NCI-H524 treated with DMSO at 0.1 percent for 48 hours (cell line): Measurements from ENCODE around the gene ARL15.
A peak's percentile ranks its signal among the peaks of the same experiment; 100 is the strongest.

Experiments
- DNase-seq: peaks from one replicate; lab custom pipeline; 2025; lab: John Stamatoyannopoulos, UW

ARL15 gene

DNA sequence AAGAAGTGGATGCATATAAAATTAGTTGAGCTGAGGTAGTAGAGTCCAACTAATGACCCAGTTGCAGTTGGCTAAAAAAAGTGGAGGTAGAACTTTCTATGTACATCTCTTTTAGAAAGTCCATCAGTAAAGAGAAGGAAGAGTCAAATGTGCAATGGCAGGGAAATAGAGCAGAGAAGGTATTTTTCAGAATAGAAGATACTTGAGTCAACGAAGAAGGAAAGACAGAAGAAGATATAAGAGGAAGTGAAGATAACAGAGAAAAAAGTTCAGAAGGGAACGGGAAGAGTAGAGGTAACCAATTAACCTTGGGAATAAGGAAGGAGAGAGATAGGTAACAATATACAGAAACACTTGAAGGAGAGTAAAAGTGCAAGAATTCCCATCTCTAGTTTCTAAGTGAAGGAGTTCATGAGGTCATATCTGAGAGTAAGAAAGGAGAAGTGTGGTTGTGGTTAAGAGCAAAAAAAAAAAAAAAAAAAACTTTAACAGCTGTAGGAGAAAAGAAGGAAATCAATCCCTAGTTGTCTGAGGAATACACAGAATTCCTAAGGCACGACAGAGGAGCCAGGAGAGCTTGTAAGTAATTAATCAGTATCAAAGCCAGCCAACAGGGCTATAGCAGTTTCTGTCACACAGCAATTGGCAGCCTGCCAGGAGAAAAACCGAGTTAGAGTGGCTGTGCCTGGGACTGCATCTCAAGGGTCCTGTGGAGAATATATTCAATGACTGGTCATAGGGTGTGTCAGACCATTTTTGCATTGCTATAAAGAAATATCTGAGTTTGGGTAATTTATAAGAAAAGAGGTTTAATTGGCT lies 61.0 kb downstream of the ARL15 start:
- DNase-seq: no peak

DNA sequence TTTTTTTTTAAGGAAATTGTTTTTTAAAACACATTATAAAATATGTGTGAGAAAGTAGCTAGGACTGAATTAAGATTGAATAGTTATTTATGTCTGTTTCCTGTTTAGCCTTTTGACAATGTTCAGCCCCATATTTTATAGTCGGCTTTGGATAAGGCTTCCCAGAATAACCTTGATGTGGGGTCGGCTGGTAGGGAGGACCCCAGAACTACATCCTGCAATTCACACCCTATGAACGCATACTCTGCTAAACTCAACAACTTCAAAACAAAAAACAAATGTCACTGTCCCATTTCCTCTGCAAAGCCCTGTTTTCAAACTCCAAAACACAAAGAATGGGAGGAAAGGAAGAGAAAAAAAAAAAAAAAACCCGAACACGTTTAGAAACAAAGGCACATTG lies 63.1 kb downstream of the ARL15 start:
- DNase-seq: no peak

DNA sequence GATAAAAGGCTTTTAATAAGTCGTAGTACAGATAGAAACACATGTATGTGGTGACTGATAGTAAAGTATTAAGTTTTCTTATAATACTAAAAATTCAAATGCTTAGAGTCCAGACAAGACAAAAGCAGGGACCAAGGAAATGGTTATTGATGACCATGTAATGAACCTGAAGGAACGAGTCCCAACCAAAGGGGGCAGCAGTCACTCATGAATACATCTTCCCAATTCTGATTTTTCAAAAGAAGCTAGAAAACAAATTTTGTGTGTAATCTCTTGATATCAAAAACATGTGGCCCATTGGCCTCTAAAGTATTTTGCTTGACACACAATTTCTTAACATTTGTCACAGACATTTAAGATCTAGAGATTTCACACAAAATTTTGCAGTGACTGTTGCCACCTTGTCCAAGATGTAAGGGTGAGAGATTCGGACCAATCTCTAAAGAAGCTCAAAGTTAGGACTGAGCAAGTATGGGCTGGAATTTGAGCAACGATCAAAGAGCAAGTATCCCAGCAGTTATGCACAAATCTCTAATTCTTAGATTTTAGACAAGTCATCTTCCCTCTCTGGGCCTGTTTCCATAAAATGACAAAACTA lies 66.8 kb downstream of the ARL15 start:
- DNase-seq: no peak

DNA sequence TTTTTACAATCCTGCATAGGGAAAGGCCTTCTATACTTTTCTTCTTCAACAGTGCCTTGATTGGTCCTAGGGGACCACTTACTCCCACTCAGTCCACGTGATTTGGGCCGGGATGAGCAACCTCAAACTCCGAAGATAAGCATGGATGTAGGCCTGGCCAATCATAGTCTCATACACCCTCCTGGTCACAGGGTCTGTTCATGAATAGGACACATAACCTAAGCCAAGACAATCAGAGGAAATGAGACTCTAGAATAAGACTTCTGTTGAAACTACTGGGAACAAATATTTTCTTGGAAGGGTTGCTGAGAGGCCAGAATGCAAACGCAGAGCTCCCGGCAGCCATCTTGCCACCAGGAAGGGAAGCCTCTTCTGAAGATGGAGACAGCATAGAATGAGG lies 68.1 kb downstream of the ARL15 start:
- DNase-seq: no peak

DNA sequence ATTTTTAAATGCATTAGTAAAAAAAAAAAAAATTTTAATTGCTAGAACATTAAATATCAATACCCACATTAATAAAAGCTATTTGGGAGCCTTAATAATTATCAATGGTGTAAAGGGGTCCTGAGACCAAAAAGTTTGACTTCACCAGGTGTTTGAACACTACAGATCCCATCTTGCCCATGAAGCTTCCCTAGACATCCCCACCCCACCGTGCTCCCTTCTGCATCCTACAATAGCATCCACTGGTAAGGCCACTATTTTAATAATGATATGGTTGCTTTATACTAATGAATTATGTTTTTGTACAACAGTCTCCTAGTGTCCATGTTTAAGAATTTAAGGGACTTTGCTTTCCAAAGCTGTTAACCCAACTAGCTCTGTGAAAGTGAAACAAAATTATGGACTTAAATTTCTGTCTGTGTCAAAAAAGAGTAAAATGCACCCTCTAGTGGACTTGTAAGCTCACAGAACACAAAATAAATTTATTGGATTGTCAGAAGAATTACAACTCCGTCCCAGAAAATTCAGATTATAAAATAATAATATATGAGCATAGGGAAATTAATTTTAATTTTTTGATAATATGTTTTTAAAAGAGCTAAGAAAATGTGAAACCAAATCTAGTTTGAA lies 76.0 kb downstream of the ARL15 start:
- no peak for DNase-seq

DNA sequence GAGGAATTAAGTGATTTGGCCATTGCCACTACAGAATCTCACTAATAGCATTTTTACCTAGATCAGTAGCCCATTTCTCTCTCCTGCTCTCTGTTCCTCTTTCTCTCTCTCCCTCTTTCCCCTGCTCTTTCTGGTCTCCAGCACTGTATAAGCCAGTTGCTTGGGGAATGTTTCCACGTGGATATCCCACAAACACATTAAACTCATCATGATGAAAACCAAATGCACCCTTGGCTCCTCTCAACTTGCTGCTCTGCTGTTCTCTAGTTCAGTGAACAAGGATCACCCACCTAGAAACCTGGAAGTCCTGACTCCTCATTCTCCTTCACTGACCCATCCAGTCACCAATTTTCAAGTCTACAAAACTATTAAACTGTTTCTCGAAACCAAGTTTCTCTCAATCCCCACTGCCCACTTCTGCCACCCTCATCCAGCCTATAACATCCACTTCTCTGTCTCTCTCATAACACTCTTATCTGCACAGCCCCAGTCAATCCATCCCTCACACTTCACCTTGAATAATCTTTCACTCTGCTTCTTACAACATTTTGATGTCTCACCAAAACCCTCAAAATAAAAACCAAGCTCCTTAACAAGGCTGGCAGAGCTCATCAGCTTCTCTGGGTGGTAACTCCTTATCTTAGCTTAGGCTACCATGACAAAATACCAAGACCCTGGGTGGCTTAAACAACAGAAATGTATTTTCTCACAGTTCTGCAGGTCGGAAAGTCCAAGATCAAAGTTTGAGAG lies 79.3 kb downstream of the ARL15 start:
- no peak for DNase-seq

DNA sequence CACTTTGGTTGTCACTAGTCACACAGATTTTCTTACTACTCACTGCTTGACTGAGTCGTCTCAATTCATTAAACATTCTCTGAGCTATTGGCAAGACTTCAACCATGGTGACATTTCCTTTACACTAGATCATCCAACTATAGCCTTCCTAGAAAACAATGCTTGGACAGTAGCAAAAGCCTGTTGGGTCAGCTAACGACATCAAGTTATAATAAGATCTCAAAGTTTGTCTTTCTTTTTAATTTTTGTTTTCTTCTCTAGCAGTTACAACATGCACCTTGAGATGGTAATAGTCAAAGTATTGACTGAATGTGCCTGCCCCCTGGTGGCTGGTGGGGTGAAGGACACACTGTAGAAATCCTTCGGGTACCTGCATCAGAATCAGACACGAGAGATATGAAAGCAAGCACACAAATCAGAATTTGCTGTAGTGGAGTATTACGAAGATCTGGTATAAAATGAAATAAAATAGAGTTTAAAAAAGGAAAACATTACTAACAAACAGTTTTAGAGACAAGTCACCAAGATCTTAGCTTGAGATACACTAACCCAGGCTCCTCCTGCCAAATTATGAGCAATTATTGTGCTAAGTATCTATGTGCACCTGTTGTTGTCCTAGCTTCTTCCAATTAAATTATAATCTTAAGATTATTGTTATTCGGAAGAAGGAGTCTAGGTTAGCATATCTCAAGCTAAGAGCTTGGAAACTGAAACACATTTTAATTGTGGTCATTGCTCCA lies 81.2 kb downstream of the ARL15 start:
- DNase-seq: no peak

DNA sequence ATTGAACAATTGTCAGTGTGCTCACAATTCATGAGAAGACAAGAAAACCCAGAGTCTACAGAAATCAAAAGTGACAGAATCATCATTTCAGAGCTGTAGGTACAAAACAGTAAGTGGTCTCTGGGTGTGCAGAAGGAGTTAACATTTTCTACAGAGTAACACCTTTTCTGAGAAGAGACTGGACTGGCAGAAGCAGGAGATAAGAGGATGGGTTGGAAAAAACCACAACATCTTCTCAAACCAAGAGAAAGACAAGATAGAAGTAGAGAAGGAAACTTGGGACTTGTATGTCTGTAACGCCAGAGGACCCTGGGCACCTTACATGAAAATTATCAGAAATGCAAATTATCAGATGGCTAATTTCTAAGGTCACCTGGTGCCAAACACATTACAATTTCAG lies 82.6 kb downstream of the ARL15 start:
- no peak for DNase-seq

DNA sequence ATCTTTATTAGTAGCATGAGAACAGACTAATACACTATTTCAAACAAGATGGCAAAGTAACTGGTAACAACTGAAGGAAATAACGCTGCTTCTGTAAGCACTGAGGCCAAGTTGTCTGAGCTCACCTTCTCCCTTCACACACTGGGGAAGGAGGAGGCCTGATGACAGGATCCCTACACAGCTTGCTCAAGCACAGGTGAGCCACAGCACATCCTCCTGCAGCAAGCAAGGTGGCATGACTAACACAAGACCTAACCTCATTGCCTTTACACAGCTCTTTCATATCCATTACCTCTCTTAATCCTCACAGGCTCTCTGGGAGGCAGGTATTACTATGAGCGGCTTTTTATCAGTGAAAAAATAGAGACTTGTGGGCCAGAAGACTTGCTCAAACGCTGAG lies 83.3 kb downstream of the ARL15 start:
- DNase-seq: no peak

DNA sequence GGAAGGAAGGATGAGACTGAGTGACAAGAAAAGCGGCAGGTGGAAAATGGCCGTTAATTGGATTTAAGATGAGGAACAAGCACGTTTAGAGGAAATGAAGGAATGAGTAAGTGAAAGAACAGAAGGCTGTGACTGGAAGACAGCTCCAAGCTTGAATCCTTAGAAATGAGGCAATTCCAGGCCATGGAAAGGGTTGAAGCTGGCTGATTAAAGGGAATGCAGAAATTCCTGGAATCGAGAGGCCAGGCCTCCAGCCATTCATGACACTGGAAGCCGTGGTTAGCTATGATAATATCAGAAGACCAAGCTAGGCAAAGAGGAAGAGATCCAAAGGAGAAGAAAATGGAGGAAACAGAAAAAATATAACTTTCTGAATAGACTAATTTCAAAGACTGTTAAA lies 84.2 kb downstream of the ARL15 start:
- DNase-seq: no peak

DNA sequence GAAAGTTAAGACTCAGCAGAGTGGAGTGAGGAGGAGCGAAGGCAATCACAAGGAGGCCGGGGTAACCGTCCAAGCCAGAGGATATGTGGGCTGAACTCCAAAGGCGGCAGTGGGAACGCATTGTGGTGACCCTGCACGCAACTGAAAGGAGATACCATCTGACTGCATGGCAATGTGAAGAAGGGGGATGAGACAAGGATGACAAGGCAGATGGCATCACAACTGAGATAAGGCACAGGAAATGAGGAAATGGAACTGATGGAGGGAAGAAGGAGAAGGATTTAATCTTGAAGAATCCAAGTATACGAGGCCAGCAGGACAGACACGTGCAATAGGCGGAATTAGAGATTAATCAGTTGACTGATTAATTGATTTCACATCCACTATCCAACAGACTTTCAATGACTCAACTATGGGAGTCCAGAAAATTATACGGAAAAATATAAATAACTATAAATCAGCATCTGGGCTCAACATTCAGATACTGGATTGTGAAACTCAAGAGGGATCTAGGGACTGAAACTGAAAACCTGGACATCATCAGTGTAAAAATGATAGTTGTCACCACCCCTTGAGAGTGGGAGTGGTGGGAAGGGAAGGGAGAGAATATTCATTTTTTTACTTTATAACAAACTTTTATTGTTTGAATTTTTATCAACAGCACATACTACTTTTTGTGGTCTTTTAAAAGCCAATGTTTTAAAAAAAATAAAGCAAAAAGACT lies 86.1 kb downstream of the ARL15 start:
- no peak for DNase-seq

DNA sequence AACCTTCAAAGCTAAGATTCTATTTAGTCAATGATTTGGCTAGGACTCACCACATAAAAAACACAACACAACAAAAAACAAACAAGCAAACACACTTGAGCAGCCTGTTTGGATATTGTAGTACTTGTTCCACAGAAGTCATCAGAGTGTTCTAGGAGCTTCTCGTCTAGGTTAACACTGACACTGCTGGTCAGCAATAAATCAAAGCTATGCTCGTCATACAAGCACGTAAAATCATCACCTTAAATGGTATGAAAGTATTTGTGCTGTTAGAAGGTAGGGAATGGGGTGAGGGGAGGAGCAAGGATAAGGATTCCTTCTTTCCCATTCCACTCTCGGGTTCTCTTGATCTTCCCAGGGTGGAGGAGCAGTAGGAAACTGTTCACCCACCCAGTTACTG lies 88.0 kb downstream of the ARL15 start:
- no peak for DNase-seq

DNA sequence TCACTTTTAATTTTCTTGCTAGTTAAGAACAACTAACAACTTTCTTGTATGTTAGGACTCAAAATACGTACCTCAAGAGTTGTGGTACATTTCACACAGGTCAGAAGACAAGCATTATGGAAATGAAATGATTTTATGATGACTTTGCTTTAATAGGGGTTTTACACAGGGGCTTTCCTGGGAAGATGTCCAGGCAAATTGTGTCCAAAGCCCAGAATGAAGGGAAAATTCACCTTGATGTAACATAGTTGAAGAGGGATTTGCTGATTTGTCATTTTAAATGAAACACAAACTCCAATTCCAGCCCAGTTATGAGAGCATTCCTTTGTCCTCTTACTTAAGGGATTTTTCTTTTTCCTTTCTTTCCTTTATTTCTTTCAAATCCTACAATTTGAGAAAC lies 89.2 kb downstream of the ARL15 start:
- DNase-seq: no peak

DNA sequence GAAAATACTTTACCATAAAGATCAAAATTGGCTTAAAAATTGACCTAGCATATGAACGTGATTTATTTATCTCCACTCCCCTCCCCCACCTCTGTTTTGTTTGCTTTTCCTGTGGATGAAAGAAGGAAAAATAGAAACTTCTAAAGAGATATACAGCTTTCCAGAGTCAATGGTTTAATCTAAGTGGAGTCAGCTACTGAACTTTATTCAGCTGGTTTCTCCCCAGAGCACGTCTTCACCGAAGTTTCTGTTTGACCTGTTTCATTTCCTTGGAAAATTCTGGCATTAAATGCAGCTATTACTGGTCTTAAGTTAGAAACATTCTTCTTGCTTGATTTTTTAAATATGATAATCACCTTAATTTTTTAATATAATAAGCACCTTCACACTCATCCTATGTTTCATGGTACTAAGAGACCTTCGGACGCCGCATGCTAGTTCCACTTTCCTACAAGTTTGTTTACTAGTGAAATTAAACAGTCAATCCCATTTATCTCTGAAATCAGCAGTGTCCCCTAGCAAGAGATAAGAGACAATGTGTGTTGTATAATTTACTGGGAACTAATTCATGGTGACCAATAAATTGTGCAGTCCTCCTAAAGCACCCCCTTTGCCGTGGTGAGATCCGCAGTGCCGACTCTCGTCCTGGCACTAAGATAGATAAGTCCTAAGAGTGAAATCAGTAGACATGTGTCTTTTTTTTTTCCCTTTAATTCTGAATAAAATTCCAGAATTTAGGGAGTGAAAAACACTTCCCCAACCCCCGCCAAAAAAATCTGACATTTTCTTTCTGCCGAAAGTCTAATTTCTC lies 89.9 kb downstream of the ARL15 start:
- no peak for DNase-seq

DNA sequence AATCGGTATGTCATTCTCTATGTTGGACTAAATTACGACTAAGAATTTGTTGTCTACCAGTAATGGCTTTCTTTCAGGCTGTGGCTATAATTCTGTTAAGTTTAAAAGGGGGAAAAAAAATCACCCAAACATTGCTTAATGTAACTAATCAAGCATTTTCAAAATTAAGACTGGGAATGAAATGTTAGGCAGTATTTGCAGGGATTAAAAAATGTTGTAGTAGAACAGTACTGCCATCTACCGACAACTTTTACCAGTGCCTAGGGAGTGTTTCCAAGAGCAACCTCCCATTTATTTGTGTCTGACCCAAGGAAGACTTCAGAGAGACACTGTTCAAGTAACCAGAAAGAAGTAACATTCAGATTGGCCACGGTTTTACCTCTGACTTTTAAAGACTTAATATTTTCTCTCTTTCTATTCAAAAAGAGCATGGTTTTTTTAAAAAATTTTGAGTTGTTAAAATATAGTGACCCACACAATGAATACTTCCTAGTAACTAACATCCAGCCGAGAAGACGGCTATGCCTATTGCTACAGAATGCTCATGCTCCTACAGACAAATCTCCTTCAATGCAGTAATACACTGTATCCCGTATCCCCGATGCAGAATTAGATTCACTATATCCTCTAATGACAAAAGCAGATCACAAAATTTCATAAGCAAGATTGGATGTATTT lies 92.4 kb downstream of the ARL15 start:
- DNase-seq: peak; percentile 33

DNA sequence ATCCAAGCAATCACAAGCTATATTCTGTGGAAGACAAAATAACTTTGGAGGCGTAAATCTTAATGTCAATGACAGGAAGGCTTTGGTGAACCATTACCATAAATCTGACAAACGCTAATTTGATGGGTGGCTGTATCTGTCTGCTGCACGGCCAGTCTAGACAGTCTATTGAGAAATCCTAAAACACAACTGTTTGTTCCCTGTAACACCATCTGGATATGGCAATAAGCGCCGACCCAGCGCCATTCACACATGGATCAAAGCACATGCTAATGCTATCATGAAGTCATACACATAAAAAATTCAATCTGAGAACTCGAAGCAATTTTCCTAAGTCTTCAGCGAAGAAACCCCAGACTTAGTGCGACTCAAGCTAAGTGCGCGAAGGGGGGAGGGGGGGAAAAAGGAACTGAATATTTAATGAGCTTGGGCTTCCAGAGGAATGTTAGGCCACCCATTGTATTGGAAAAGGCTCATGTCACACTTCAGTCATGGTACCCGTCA lies 95.1 kb downstream of the ARL15 start:
- DNase-seq: no peak

DNA sequence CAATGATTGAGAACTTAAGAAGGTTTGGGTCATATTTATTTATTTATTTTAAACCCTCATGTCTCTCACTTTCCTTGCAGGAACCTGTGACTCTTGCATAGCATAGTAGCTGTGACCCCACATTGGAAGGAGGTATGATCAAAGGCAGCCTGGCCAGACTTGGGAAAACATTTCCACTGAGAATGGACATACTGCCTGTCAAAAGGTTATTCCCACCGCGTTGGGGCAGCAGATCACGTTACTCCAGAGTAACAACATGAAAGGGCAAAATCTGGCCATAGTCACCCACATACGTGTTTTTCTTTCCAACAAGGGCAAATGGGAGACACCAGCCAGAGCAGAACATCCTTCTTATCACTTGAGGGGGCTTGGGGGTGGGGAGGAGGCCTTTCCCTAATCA lies 95.7 kb downstream of the ARL15 start:
- DNase-seq: no peak

DNA sequence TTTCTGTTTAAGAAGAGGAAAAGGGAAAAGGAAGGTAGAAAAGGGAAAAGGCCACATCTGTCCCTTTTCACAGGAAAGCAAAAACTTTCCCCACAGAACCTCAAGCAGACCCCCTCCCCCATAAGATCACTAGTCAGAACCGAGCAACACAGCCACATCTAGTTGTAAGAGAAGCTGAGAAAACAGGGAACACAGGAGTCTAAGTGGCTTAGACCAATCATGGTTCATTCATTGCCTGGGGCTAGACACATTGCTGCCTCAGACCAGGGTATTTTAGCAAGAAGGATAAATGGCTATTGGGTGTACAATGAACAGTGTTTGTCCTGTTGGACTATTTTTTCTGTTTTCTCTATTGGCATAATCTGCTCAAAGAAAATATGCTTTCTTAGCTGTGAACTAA lies 98.0 kb downstream of the ARL15 start:
- DNase-seq: no peak

DNA sequence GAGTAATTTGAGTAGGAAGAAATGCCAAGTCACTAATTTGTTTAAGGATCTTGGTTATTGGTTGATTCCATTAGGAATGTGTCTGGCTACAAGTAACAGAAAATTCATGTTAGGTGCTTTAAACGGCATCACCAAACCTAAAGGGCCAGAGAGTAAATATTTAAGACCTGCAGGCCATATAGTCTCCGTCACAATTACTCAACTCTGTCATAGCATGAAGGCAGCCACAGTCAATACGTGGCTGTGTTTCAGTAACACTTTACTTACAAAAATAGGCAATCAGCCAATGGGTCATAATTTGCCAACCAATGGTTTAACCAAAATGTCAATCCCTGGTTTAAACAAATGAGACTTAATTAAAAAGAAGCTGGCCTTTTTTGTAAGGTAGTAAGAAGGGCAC lies 98.5 kb downstream of the ARL15 start:
- no peak for DNase-seq

DNA sequence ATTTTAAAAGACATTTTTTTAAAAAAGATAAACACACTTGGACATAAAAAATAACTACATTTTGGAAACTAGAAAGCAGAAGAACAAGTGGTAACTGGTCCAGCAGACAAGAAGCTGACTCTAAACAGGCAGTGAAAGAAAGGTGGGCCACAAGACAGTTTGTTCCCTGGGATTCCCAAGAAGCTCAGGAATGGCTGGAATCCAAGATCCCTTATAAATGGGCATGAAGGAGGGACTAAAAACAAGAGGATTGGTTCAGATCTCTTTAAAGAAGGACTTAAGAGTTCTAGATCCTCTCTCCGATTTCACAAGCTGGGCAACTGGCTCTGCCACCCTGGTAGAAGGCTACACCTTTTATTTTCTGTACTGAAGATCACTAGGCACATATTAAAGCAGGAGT lies 102.8 kb downstream of the ARL15 start:
- no peak for DNase-seq
